ENCODE results near the gene STARD8.
"Not testable (repeated sequence)": the region's sequence is repeated elsewhere in the genome, so short reads cannot be mapped to it uniquely, and the experiment has no call there.

The STARD8 gene

DNA sequence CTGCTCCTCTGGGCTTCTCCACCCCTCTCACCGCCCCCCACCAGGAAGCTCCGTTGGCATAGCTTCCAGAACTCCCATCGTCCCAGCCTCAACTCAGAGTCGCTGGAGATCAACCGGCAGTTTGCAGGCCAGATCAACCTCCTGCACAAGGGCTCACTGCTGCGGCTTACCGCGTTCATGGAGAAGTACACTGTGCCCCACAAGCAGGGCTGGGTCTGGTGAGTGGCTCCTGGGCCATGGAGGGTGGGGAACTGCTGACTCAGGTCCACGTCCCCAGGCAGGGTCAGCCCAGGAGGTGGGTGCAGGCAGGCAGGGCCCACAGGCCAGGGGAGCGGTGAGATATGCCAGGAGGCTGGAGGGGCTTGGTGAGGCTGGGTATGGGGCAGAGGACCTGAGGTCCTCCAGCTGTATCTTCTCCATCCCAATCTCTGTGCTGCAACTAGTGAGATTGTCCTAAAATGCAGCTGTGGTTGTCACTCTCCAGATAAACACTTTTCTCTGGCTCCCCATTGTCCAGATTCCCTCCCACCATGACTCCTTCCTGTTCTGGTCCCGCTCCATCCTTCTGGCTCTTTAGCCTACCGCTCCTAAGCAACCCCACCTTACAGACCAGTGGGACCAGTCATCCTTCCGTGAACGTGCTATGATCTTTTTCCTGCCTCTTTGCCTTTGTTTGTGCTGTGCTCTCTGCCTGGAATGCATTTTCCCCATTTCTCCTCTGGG lies 71.9 kb downstream of the STARD8 start:
- no peak for DNase-seq

- no peak for DNase-seq
Measured at GRCh38 chrX:68719904-68720614, 72.6 kb downstream of the STARD8 start.

DNA sequence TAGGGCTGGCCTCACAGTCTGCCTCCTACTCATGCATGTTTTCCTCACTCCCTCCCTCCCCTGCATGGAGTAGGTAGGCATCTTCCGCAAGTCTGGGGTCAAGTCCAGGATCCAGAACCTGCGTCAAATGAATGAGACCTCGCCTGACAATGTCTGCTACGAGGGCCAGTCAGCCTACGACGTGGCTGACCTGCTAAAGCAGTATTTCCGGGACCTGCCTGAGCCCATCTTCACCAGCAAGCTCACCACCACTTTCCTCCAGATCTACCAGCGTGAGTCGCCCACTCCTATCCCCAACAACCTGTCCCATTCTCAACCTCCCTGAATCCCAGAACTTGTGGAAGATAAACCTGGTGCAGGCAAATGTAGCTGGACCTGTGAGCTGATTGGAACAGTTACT lies 73.4 kb downstream of the STARD8 start:
- no peak for DNase-seq

GRCh38 chrX:68721546-68721945 lies 74.1 kb downstream of the STARD8 start:
- no peak for DNase-seq

DNA sequence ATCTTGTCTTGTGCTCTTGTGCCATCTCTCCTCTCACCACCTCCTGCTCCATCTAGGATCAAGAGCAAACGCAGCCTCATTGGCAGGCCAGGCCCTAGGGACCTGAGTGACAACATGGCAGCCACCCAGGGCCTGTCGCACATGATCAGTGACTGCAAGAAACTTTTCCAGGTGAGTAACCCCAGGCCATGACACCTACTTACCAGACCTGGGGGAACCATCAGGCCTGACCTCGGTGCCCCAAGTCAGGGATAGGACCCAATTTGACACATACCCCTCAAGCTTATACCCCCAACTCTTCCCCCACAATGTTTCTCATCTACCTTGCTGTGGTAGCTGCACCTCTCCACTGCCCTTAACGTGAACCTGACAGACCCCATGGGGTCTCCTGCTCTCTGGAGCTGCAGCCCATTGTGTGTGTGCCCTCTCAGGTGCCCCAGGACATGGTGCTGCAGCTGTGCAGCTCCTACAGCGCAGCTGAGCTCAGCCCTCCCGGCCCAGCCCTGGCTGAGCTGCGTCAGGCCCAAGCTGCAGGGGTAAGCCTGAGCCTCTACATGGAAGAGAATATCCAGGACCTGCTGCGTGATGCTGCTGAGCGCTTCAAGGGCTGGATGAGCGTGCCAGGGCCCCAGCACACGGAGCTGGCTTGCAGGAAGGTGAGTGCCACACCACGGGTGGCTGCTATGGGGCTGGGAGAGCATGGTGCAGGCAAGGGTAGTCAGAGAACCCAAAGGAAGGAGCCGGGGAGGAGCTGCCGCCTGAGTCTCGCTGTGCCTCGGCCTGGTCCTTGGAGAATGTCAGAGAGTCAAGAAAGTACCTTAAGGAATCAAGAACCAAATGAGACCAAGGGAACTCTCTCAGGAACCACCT lies 74.8 kb downstream of the STARD8 start:
- no peak for DNase-seq

DNA sequence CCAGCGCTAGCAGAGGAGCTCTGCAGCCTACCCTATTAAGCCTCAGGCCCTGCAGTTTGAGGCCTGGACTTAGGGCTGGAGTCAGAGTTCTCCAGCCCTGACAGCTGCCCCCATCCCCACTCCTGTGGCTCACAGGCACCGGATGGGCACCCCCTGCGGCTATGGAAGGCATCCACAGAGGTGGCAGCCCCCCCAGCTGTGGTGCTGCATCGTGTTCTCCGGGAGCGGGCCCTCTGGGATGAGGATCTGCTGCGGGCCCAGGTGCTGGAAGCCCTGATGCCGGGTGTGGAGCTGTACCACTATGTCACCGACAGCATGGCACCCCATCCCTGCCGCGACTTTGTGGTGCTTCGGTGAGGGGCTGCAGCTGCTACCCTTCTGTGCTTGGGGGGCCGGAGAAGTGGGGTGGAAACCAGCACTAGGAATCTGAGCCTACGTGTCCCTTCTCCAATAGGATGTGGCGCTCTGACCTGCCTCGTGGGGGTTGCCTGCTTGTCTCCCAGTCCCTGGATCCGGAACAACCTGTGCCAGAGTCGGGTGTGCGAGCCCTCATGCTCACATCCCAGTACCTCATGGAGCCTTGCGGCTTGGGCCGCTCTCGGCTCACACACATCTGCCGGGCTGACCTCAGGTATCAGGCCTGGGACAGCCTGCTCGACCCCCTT lies 76.2 kb downstream of the STARD8 start:
- no peak for DNase-seq

GRCh38 chrX:68724531-68725020 lies 77.1 kb downstream of the STARD8 start:
- DNase-seq = no peak

DNA sequence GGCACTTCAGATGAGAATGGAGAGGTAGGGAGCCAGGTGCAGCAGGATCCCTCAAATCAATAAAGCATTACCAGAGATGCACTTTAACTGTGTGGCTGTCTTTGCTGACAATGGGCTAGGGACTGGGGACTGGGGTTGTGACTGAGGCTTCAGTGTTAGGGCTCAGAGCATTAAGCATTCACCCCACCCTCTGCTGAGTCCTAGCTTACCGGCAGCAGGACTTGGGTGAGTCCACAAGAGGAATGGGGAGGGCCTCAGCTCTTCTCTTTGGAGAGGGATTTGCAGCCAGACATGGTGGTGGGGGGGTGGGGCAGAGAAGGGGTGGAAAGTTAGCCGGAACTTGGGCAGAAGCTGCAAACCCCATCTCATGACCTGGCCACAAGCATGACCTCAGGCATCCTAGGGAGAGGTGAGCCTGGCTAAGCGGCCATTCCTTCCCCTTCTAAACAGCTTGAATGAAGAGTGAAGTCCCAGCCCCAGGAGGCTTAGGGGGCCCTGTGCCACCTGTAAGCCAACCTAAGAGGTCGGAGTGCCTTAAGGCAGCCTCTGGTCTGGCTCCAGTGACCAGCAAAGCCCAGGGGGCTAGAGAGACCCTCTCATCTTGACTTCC lies 78.4 kb downstream of the STARD8 start:
- DNase-seq = no peak

GRCh38 chrX:68726366-68726765 lies 78.9 kb downstream of the STARD8 start:
- no peak for DNase-seq

- no peak for DNase-seq
Measured at GRCh38 chrX:68727696-68728095, 80.2 kb downstream of the STARD8 start.

GRCh38 chrX:68728186-68728585 lies 80.7 kb downstream of the STARD8 start:
- no peak for DNase-seq

GRCh38 chrX:68731254-68731653 lies 83.8 kb downstream of the STARD8 start:
- no peak for DNase-seq

- peak; percentile 27 to 54 for DNase-seq
Measured at GRCh38 chrX:68732906-68733493, 85.5 kb downstream of the STARD8 start.

- no peak for DNase-seq
Measured at GRCh38 chrX:68735266-68735665, 87.8 kb downstream of the STARD8 start.

- not testable (repeated sequence) for DNase-seq
Measured at GRCh38 chrX:68741864-68742263, 94.4 kb downstream of the STARD8 start.

GRCh38 chrX:68743754-68744153 lies 96.3 kb downstream of the STARD8 start:
- no peak for DNase-seq

DNA sequence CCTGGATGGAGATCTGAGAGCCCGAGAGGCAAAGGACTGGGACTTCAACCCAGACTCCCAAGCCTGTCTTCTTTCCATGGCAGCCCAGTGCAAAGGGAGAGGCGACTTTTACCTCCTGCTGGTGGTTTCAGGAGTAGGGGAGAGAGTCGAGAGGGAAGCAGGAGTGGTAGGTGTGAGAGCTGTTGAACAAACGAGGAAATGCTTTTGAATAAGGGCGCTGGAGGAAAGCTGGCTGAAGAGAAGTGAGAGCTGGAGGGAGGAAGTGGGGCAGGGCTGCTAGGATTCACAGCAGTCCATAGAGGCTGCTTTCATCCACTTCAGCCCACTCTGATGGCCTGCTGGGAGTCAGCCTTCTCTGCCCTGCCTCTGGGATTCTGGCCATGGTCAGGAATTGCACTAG lies 99.5 kb downstream of the STARD8 start:
- DNase-seq = no peak

DNA sequence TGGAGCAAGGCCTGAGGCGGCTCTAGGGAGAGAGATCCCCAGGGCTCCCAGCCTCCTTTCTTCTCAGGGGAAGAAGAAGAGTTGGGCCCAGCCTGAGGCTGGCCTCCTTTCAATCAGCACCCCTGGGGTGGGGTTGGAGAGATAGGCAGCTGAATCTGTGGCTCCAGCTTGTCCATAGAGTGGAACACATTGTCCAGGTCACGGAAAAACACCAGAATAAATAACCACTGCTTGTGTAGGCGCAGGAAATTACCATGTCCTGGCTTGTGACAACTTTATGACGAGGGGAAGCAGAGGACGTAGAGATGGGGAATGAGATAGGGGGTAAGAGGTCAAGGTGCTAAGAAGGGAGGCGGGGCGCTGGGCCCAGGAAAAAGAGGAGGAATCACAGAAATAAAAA lies 100.6 kb downstream of the STARD8 start:
- DNase-seq = no peak

DNA sequence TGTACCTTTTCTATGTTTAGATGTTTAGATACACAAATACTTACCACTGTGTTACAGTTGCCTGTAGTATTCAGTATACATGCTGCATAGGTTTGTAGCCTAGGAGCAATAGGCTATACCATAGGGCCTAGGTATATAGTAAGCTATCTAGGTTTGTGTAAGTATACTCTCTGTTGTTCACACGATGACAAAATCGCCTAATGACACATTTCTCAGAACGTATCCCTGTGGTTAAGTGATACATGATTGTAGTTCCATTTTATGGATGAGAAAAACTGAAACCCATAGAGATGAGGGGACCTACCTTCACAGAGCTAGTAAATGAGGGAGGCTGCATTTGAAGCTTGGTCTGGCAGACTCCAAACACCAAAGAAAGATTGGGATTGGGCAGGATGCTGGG lies 102.0 kb downstream of the STARD8 start:
- DNase-seq = no peak

DNA sequence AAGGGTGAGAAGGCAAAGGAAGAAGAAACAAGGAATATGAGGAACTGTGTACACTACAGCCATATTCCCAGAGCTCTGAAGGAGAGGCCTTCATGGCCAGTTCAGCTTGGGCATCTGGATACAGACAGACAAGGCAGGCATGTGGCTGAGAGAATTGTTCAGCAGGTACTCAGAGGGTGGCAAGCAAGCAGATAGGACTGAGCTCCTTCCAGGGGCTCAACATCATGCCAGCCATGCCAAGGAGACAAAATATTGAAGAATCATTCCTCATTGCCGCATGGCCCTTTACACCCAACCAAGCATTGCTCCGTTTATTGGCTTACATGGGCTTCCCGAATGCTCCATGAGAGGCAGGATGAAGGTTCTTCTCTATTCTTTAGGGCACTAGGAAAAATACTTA lies 102.8 kb downstream of the STARD8 start:
- DNase-seq = no peak

- no peak for DNase-seq
Measured at GRCh38 chrX:68751372-68751771, 103.9 kb downstream of the STARD8 start.

DNA sequence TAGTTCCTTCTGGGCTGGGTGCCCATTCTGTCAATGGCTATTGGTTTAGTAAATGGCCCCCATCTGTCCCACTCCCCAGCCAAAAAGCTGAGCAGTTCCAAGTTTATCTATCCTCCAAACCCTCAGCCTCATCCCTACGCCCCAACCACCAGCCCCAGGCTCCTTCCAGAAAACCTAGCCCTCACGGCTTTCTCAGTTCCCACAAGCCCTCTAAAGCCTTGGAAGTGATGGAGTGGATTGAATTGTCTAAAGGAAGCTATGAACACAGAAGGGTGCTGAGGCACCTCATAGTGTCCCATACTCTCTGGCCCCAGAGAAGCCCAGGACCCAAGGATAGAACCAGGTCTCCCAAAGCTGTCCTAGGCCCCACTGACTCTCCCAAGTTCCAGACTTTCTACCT lies 105.8 kb downstream of the STARD8 start:
- no peak for DNase-seq

All from stimulated activated CD4-positive, alpha-beta T cell treated with anti-CD3 and anti-CD28 coated beads, Interleukin-4, amount 100 ng/mL, for 4 hours (primary cell).